PC-3 (cell line): ENCODE results near the gene HIF1AN. TPM values are rescaled to one million over a fixed set of nuclear protein-coding genes. Genes with fewer than 3 reads are reported as not detected.

Experiments used
- ATAC-seq: fragments of 200-7000 bp; cut with Tn5 transposase; 2 replicates; pipeline ENCODE4 v1.9.1; 2020; ENCODE audit warnings: mild to moderate bottlenecking, moderate library complexity
- BruUV-seq: library from RNA; stranded (reverse); fragments of 400-500 nt; replicated peaks from 2 replicates; lab custom pipeline; 2021; lab: Mats Ljungman, UMichigan
- CTCF ChIA-PET: fragments of 300-600 bp; sonication (Branson Sonifier 250); formaldehyde crosslinking; loops from one replicate; lab custom pipeline; 2022; ENCODE audit warnings: antibody characterized with exemption; lab: Charles Lee
- POLR2A ChIA-PET: fragments of 300-600 bp; sonication (Branson Sonifier 250); formaldehyde crosslinking; loops from one replicate; lab custom pipeline; 2022; ENCODE audit warnings: antibody characterized with exemption; ENCODE audit not compliant: unreplicated experiment; lab: Charles Lee
- DNase-seq: peaks from one replicate; pipeline ENCODE4 v3.0.0-alpha.2; 2015
- H2AFZ ChIP-seq: fragments of 300-600 bp; sonication (generic); 2 replicates; pipeline ENCODE4 v1.6.0; 2016; ENCODE audit warnings: antibody characterized with exemption, low read length
- H3F3A ChIP-seq: fragments of 300-600 bp; sonication (generic); one replicate; pipeline ENCODE4 v1.6.0; 2017; ENCODE audit warnings: antibody characterized with exemption, low read length, control low read depth, mild to moderate bottlenecking; ENCODE audit not compliant: unreplicated experiment
- H3K27ac ChIP-seq: fragments of 300-600 bp; sonication (generic); 2 replicates; pipeline ENCODE4 v1.5.1; 2016; ENCODE audit warnings: mild to moderate bottlenecking, low read length
- H3K27me3 ChIP-seq: fragments of 300-600 bp; sonication (generic); 2 replicates; pipeline ENCODE4 v1.6.1; 2016; ENCODE audit warnings: low read length, mixed read lengths
- H3K36me3 ChIP-seq: fragments of 300-600 bp; sonication (generic); 2 replicates; pipeline ENCODE4 v1.6.1; 2016; ENCODE audit warnings: low read depth, mixed run types, low read length, mixed read lengths
- H3K4me1 ChIP-seq: fragments of 300-600 bp; sonication (generic); 2 replicates; pipeline ENCODE4 v1.5.1; 2016; ENCODE audit warnings: low read length; ENCODE audit not compliant: insufficient read depth
- H3K4me2 ChIP-seq: fragments of 300-600 bp; sonication (generic); 2 replicates; pipeline ENCODE4 v1.6.0; 2016; ENCODE audit warnings: low read length
- H3K4me3 ChIP-seq: fragments of 300-600 bp; sonication (generic); 2 replicates; pipeline ENCODE4 v1.5.1; 2016; ENCODE audit warnings: mild to moderate bottlenecking, low read length, mixed read lengths
- H3K79me2 ChIP-seq: fragments of 300-600 bp; sonication (generic); 2 replicates; pipeline ENCODE4 v1.6.1; 2017; ENCODE audit warnings: low read length, mixed read lengths
- H3K9ac ChIP-seq: fragments of 300-600 bp; sonication (generic); 2 replicates; pipeline ENCODE4 v1.6.0; 2016; ENCODE audit warnings: mild to moderate bottlenecking, low read length
- H3K9me2 ChIP-seq: fragments of 300-600 bp; sonication (generic); replicated peaks from 2 replicates; pipeline ENCODE4 v1.6.1; 2016; ENCODE audit warnings: mixed run types, low read length, mixed read lengths
- H3K9me3 ChIP-seq: fragments of 300-600 bp; sonication (generic); 2 replicates; pipeline ENCODE4 v1.6.1; 2016; ENCODE audit warnings: low read length, mixed read lengths
- H4K20me1 ChIP-seq: fragments of 300-600 bp; sonication (generic); 2 replicates; pipeline ENCODE4 v1.6.1; 2016; ENCODE audit warnings: low read length, mixed read lengths
- EZH2 ChIP-seq: fragments of 300-600 bp; sonication (generic); IDR thresholded peaks from one replicate; pipeline ENCODE4 v1.6.1; 2017; ENCODE audit warnings: antibody characterized with exemption, mild to moderate bottlenecking, low read length; ENCODE audit not compliant: unreplicated experiment
- EZH2phosphoT487 ChIP-seq: fragments of 300-600 bp; sonication (generic); IDR thresholded peaks from 2 replicates; pipeline ENCODE4 v1.6.1; 2018; ENCODE audit warnings: mild to moderate bottlenecking, antibody characterized with exemption, low read length, borderline replicate concordance
- intact Hi-C: fragments of 100-400 bp; cut with micrococcal nuclease; formaldehyde crosslinking; loops from 2 replicates; pipeline ENCODE4 v1.9.0; 2023
- total RNA-seq: library from RNA; depleted of rRNA; stranded (reverse); fragments of >200 nt; gene quantifications from 2 replicates; pipeline ENCODE4 v1.2.3, GENCODE V29; 2014
- TF ChIP-seq, protein P1 (sequence below): fragments of 300-600 bp; sonication (generic); conservative IDR thresholded peaks from 2 replicates; pipeline ENCODE4 v1.5.1; 2017; ENCODE audit warnings: antibody characterized with exemption, low read depth, mild to moderate bottlenecking, low read length

The HIF1AN gene
- total RNA-seq, 1 experiment from 2014 or later, result 4.5 TPM

DNA sequence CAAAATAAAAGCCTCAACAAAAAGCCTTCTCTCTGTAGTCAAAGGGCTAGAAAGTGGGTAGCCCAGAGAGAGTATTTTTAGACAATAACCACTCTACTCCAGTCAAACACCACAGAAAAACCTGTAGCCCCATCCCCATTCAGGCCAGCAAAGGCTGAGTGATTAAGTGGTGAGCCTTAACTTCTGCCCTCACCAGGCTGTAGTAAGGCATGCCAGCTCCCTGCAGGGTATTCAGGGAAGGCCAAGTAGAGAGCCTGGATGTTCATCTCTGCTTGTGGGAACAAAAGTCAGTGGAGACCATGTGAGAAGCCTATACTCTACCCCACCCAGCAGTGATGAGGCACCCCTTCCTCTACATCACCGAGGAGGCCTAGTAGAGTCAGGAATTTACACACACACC lies 51.2 kb downstream of the HIF1AN start:
- H3K79me2 ChIP-seq, result no peaks in the 10 kb centered on the region
- peaks cover 30% of the 10 kb centered on the region for H3K27me3 ChIP-seq
- intact Hi-C loops, result no loop called here
- H3K4me3 ChIP-seq, result no peak overlapping the region
- no peaks in the 10 kb centered on the region for H3K9me3 ChIP-seq
- no TSS peak for BruUV-seq
- no peak for ATAC-seq
- ChIA-PET CTCF (no interaction called here), POLR2A (no interaction called here)
- no peaks in the 10 kb centered on the region for H3K4me1 ChIP-seq
- no peaks in the 10 kb centered on the region for H3K9me2 ChIP-seq
- no peak for DNase-seq
- H3K4me2 ChIP-seq, result no peak overlapping the region
- no peak overlapping the region for H3K27ac ChIP-seq
- no peaks in the 10 kb centered on the region for H4K20me1 ChIP-seq
- no peak for TF ChIP-seq EZH2
- TF ChIP-seq EZH2phosphoT487, result no peak
- TF ChIP-seq, protein P1, sequence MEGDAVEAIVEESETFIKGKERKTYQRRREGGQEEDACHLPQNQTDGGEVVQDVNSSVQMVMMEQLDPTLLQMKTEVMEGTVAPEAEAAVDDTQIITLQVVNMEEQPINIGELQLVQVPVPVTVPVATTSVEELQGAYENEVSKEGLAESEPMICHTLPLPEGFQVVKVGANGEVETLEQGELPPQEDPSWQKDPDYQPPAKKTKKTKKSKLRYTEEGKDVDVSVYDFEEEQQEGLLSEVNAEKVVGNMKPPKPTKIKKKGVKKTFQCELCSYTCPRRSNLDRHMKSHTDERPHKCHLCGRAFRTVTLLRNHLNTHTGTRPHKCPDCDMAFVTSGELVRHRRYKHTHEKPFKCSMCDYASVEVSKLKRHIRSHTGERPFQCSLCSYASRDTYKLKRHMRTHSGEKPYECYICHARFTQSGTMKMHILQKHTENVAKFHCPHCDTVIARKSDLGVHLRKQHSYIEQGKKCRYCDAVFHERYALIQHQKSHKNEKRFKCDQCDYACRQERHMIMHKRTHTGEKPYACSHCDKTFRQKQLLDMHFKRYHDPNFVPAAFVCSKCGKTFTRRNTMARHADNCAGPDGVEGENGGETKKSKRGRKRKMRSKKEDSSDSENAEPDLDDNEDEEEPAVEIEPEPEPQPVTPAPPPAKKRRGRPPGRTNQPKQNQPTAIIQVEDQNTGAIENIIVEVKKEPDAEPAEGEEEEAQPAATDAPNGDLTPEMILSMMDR, result no peak
- H2AFZ ChIP-seq, result no peak overlapping the region
- no peaks in the 10 kb centered on the region for H3F3A ChIP-seq
- no peaks in the 10 kb centered on the region for H3K36me3 ChIP-seq
- no peak overlapping the region for H3K9ac ChIP-seq

DNA sequence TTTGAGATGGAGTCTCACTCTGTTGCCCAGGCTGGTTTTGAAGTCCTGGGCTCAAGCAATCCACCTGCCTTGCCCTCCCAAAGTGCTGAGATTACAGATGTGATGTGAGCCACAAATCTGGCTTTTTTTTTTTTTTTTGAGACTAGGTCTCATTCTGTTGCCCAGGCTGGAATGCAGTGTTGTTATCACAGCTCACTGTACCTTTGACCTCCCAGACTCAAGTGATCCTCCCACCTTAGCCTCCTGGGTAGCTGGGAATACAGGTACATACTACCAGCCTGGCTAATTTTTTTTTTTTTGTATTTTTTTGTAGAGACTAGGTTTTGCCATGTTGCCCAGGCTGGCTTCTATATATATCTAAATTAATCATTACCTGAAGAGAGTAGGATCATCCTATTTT lies 62.4 kb downstream of the HIF1AN start:
- TF ChIP-seq EZH2, result no peak
- Histone ChIP-seq H3K9me3 (no peaks in the 10 kb centered on the region), H4K20me1 (no peaks in the 10 kb centered on the region), H3K9ac (no peak overlapping the region), H3K9me2 (no peaks in the 10 kb centered on the region), H3K79me2 (no peaks in the 10 kb centered on the region), H2AFZ (no peak overlapping the region), H3K4me3 (no peak overlapping the region), H3K27me3 (peaks cover 11% of the 10 kb centered on the region), H3K27ac (no peak overlapping the region), H3K4me2 (no peak overlapping the region), H3K4me1 (no peaks in the 10 kb centered on the region), H3F3A (no peaks in the 10 kb centered on the region), H3K36me3 (no peaks in the 10 kb centered on the region)
- ChIA-PET POLR2A (no interaction called here), CTCF (interaction anchor here (0.7 kb wide), 1 partner anchor 34 kb away, joined by 3 read pairs; no protein-coding TSS in a partner anchor)
- no TSS peak for BruUV-seq
- intact Hi-C loops, result no loop called here
- ATAC-seq (no peak), DNase-seq (no peak)

DNA sequence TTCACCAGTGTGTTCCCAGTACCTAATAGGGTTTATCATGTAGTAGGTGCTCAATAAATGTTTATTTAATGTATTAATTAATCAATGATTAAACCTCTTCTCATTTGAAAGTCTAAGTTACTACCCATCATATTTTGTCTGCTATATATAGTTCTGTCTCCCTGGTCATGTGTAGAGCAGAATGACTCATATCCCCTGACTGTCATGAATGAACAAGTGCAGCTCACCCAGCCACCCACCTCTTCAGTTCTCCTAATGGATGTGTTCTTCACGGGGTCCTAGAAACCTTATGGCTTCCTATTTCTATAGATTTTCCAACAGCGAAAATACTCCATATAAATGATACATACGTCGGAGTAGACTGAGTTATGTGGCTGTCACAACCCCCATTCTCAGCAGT lies 64.5 kb downstream of the HIF1AN start:
- H3K27me3 ChIP-seq, result peaks cover 16% of the 10 kb centered on the region
- no peak overlapping the region for H3K4me3 ChIP-seq
- no peaks in the 10 kb centered on the region for H3K79me2 ChIP-seq
- BruUV-seq, result no TSS peak
- H3K27ac ChIP-seq, result no peak overlapping the region
- H4K20me1 ChIP-seq, result no peaks in the 10 kb centered on the region
- no peak overlapping the region for H3K9ac ChIP-seq
- H2AFZ ChIP-seq, result no peak overlapping the region
- H3K4me1 ChIP-seq, result no peaks in the 10 kb centered on the region
- no peaks in the 10 kb centered on the region for H3K9me2 ChIP-seq
- CTCF ChIA-PET, result no interaction called here
- H3F3A ChIP-seq, result no peaks in the 10 kb centered on the region
- H3K36me3 ChIP-seq, result no peaks in the 10 kb centered on the region
- DNase-seq (peak; percentile 13), ATAC-seq (no peak)
- no peaks in the 10 kb centered on the region for H3K9me3 ChIP-seq
- no peak overlapping the region for H3K4me2 ChIP-seq
- intact Hi-C loops, result no loop called here
- POLR2A ChIA-PET, result no interaction called here
- TF ChIP-seq EZH2 (no peak), EZH2phosphoT487 (no peak)
- TF ChIP-seq, protein P1, result no peak
